GM18502 (cell line): ENCODE data around the gene BGN.

Experiments
- ATAC-seq: cut with Tn5 transposase; IDR thresholded peaks from one replicate; pipeline ENCODE4 v1.9.1; 2021; ENCODE audit warnings: mild to moderate bottlenecking; ENCODE audit not compliant: unreplicated experiment, poor library complexity

The BGN gene

GRCh38 chrX:153494541-153495361 is at the start of gene BGN:
BGN (plus strand) TSS chrX:153494980; CDS start chrX:153504632, 9,652 bp downstream.
- ATAC-seq, result no peak

DNA sequence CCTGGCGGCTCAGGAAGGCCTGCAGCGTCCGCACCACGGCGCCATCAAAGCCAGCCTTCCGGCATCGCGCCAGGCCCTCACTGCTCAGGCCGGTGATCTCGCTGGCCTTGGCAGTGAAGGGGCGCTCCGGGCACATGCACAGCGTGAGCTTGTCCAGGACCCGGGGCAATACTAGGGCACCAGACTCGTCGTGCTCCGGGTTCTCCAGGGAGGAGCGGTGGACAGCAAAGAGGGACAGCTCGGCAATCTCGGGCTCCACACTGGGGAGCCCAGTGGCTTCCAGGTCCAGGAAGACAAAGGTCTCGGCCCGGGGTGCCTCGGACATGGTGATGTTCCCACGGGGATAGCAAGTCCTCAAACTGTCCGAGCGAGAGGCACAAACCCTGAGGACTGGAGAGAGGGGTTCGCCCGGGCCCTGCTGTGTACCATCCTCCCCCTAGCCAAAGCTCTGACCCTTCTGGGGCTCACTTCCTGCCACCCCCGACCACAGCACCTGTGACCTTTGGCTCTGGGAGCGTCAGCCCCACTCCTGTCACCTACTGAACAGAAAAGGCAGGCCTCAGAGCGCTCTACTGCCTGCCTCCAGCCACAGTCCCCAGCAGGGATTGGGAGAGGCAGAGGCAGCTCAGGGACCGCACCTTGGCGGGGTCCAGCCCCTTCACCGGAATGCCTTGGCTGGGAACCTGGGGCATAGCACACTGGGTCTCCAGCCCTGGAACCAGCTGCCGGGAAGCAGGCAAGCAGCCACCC is 49.5 kb upstream of the BGN start:
- no peak for ATAC-seq

DNA sequence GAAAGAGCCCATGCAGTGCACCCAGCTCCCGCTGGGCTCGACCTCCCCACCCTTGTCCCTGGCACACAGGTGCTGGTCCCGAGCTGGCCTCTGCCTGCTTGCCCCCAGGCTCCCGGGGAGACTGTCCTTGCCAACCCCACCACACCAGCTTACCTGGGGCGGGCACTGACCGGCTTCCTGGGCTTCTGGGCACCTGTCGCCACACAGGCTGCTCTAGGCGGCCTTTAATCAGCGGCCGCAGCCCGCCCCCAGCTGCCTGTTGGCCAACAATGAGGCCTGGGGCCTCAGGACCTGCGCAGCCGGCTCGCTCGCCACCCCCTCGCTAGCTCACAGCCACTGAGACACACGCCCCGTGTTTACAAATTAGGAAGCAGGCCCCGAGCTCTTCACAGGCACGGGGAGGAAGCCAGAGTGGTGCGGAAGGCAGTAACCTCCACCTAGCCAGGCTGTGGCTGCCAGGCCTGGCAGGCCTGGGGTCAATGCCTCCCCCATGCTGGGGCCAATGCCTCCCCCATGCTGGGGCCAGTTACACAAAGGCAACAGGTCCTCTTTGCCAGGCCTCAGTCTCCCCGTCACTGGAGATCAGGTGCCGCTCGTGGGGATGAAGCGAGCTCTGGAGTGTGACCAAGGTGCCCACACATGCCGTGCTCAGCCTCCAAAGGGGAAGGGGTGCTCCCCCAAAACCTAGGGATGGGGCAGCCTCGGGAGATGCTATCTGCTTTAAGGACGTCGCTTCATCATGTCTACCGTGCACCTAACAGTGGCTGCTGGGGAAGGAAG is 48.7 kb upstream of the BGN start, which contains the start of gene TREX2:
Gene TREX2 (minus strand): TSS at position 201 of the 780 bp plus-strand sequence. CDS start 626 bp downstream, outside the sequence.
- ATAC-seq, result no peak

- ATAC-seq, result no peak
Measured at GRCh38 chrX:153446636-153446936, 48.2 kb upstream of the BGN start.

DNA sequence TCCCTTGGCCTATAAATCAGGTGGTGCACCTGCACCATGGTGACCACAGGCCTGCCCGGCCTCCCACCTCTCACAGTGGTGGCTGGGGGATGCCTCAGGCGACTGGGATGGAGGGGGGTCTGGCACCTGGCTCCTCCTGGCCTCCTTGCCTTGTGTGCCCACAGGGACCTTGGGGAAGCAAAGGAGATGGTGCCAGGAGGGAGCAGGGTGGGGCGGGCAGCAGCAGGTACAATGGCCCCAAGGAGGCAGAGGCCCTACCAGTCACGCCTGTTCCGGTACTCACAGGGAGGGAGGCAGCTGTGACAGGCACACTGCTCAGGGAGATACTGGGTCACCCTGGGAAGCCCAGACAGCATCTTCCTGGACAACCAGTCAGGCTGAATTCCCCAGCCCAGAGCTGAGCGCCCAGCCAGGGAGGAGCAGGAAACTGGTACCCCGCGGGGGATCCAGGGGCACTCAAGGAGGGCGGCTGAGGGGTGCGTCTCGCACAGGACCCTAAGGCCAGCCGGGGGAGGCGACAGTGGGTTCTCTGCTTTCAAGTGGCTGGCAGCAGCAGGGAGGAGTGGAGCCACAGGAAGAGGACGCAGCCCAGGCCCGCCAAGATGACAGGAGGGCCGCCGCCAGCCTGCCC is 47.7 kb upstream of the BGN start:
- no peak for ATAC-seq

DNA sequence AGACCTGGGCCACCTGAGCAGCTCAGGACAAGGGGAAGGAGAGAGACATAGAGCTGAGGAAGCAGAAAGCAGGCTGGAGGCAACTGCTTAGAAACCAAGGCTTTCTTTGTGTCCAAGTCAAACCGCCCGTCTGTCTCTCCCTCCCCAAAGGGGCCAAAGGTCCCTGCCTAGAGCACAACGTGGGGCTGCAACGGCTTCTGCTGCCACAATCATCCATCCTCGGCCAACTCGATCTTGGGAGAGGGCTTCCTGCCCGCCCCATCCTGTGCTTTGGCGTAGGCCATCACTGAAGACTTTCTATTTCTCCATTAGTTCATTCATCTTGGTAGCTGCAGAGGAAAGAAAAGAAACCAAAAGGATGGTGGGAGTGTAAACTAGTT is 47.2 kb upstream of the BGN start:
- no peak for ATAC-seq

DNA sequence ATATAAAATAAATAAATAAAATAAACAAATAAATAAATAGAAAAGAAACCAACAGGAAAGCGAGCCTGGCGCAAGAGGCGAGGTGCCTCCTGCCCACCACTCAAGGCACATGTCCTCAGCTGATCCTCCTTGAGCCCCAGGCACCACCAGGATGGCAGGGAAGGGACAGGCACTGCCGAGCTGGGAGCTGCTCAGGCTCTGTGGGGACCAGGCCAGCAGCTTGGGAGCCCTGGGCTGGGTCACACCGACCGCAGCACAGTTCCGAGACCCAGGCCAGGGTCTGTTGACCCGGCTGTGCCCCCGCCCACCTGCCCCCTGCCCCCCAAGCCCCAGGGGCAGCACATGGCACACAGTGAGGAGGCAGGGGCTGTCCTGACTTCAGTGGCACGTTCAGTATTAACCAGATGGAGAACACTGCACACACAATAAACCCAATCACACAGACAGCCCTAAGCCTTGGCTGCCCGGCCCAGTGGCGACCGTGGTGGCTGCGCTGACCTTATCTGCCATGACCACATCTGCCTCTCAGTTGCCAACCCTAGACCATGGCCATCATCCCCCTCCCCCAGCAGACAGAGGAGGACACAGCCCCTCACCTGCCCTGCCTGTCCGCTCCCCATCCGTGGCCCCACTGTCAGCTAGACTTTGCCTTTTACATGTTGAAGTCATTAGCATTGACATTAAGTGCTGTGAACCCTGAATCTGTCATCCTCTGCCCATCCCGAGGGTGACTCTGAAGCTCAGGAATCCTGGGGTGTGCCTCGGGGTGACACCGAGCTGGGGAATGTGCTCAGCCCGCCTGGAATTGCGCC is 46.0 kb upstream of the BGN start:
- no peak for ATAC-seq

DNA sequence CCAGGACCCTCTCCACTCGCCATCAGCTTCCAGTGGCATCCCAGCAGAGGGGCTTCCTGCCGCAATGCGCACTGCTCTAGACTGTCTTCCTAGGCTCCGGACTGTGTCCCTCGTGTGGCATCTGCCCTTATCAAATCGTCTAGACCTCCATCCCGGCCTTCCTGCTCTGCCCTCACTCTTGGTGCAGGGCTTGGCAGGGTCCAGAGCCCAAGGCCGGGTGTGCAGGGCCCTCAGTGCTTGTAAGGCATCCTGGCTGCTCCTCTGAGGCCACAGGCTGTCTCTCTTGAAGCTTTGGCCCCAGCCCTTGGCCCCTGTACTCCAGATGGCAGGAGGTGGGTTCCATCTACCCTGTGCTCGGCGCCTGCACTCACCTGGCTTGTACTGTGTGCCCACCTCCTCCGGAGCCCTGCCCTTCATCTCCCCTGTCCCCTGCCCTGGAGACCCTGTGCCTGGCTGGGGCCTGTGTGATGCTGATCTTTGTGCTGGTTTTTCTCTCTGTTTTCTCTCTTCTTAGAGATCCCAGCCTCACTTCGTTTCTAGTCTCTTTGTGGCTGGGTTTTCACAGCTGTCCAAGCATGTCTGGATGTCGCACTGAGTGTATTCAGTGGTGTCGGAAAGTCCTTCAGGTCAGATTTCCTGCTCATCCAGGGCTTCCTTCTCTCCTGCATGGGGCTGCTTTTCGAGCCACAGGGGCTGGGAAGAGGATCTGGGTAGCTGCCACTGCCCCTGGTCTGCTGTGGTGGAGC is 45.2 kb upstream of the BGN start:
- ATAC-seq, result no peak

GRCh38 chrX:153450114-153450948 is 44.4 kb upstream of the BGN start:
- ATAC-seq, result no peak

DNA sequence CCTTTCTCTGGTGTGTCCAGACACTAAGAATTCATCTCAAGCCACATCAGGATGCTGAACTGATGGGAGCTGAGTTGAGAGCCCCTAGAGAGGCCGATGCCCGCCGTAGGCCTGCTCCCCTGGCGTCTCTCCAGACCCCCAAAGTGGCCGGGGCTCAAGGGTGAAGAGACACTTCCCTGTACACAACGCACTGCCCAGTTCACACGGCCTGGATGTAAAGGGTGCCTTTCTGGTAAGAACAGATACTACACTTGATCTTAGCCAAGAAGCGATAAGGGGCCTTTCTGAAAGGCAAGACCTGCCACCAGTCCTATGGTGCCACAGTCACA is 43.9 kb upstream of the BGN start:
- no peak for ATAC-seq

- ATAC-seq, result no peak
Measured at GRCh38 chrX:153454901-153455550, 39.8 kb upstream of the BGN start.

DNA sequence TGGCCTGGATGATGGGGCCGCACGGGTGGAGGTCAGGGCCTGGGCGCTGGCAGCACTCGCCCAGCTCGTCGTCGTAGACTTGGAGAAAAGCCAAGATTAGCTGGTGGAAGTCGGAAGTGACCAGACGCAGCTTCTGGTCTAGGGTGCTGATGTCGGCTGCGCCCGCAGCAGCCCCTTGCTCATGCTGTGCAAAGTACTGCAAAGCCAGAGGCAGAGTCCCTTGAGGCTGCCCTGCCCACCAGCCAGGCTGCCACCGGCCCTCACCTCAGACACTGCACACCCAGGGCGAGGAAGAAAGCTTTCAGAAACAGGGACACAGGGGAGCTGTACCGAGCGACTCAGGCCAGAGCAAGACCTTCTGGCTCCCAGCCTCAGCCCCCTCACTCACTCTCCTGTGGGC is 39.2 kb upstream of the BGN start:
- ATAC-seq, result no peak

DNA sequence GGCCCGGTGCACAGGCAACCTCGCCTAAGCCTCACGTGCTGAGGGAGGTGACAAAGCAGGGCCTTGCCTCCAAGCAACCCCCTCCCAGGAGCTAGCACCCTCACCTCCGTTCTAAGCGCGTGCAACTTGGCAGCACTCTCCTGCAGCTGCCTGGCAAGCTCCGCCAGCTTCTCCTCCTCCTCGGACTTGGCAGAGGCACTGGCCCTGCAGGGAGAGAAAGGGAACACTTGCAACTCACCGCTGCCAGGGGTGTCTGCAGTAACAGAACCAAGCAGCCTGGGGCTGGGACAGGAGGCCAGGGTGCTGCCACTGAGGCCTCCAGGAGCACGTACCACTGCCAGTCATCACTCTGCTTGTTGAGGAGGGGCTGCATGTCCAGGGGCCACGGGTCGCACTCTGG is 38.6 kb upstream of the BGN start:
- no peak for ATAC-seq

DNA sequence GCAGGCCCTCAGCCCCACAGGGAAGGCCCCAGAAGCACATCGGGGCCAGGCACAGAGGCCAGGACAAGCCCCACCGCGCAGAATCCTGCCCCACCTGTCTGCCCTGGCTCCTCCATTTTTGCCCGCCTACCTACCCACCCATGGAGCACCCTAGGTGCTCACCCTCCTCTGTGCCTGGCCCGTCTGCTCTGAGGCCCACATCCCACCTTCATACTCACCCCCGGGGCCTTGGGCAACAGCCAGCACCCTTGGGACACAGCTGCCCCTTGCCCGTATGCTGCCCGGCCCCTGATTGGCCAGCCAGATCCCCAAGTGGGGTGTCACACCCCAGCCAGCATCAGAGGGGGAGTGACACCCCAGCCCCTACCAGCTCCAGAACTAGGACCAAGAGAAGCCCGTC is 38.1 kb upstream of the BGN start:
- no peak for ATAC-seq

GRCh38 chrX:153457136-153457825 is 37.5 kb upstream of the BGN start:
- no peak for ATAC-seq

- no peak for ATAC-seq
Measured at GRCh38 chrX:153457827-153458466, 36.8 kb upstream of the BGN start.

GRCh38 chrX:153458476-153458875 is 36.3 kb upstream of the BGN start:
- no peak for ATAC-seq
